Ammon's horn (tissue), 1 donor: ENCODE results near the gene MTRF1L.
"Not testable (repeated sequence)": the region's sequence is repeated elsewhere in the genome, so short reads cannot be mapped to it uniquely, and the experiment has no call there.

Experiments
- DNase-seq: peaks from one replicate; pipeline ENCODE4 v3.0.0-alpha.2; 2016; ENCODE audit warnings: low spot score

The MTRF1L gene

DNA sequence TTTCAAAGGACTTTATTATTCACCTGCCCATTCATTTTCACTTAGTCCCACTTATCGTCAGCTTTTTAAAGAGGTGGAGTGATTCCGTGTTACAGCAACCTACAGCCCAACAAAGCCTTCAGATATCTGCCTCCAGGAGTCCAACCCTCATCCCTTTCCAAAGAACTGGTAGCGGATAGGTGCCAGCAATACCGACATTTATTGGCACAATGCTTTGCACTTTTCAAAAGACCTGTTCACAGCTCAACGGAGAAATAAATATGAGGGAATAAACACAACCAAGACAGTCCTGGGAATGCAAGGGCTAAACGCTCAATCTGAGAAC is 819 bp upstream of the MTRF1L start:
- no peak for DNase-seq

DNA sequence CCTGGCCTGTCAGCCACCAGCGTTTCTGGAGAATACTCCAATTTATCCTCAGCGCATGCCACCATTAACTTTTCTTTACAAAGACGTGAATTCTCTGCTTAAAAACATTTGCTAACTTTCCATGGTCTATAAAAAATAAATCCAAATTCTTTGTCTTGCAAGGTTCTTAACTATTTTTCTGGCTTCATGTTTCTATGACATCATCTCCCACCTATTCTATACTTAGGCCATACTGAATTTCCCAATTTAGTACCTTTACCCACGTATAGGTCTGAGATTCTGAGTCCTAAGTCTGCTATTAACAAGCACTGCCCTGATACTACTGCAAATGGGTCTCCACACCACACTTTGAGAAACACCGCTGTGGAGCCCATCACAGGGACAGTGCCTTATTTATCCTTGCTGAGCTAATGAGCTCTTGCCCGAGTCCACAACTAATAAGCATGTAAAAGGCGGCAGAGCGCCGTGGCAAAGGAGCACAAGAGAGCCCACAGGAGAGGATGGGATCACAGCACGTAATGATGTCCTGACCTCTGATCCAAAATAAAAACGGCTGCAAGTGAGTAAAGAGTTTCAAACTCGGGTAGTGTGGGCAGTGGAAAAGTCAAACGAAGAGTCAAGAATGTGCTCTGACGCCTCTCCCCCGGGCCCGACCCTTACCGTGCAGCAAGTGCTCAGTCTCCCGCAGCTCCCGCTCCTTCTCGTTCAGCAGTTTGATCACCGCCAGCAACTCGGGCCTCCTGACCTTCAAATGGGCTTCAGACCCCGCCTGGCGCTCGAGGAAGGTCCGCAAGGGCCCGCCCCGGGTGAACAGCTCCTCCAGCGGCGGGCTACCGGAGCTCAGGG is 519 bp downstream of the MTRF1L start:
- DNase-seq = peak; percentile 12

DNA sequence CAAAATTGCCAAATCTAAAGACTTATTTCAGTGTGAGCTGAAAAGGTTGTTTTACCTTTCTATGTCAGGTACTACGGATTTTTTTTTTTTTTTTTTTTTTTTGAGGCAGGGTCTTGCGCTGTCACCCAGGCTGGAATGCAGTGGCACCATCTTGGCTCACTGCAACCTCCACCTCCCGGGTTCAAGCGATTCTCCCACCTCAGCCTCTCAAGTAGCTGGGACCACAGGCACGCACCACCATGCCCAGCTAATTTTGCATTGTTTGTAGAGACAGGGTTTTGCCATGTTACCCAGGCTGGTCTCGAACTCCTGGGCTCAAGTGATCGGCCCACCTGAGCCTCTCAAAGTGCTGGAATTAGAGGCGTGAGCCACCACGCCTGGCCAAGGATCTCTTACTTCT is 1.7 kb downstream of the MTRF1L start:
- DNase-seq = not testable (repeated sequence)

DNA sequence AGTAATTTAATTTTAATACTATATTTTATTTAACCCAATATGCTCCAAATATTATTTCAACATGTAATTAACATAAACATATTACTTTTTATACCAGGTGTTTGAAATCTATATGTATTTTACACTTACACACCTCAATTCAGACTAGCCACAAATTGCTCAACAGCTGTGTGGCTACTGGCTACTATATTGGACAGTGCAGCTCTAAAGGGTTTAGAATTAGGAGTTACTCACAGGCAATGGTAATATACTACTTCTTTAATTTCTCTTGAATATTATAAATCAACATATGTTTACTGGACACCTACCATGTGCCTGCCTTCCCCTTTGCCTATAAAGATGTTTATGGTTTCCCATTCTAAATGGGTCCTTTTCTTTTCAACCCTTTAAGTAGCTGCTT is 2.3 kb downstream of the MTRF1L start:
- no peak for DNase-seq

DNA sequence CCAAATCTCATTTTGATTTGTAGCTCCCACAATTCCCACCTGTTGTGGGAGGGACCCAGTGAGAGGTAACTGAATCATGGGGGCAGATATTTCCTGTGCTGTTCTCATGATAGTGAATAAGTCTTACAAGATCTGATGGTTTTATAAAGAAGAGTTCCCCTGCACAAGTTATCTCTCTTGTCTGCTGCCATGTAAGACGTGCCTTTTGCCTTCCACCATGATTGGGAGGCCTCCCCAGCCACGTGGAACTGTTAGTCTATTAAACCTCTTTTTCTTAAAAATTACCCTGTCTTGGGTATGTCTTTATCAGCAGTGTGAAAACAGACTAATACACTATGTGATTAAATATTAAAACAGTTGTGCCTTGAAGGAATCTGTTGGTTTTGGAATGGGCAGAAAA is 3.0 kb downstream of the MTRF1L start:
- not testable (repeated sequence) for DNase-seq

DNA sequence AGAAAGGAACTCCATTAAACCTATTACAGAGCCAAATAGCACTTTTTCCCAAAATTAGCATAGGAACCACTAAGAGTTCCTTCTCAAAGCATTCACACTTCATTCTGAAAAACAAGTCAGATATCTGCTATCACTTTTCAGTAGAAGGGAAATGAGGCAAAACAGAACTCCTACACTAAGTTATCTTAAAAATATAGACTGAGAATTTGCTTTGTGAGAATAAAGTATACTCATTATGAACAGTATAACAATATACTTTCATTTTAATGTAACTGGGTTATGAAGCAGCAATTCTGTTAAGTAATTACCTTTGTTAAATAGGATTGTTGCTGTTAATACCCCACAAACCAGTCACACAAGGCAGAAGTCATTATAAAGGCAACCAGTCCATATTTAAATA is 8.7 kb downstream of the MTRF1L start:
- DNase-seq = no peak

DNA sequence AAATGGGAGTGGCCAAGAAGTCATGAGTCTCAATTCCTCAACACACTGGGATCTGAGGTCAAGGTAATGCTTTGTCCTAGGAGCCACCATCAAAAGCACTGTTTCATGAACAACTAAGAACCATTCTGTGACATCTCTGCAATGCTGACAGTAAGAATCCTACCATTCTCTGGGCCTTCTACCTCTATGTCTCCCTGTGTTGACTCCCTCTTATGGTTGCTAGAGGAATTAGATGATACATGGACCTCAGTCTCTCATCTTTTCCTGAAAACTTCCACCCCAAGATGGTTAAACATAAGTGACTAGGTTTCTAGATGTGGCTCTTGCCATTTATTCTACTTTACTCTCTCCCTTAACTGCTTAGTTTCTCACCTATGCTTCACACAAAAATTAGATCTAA is 9.1 kb downstream of the MTRF1L start:
- DNase-seq = no peak

DNA sequence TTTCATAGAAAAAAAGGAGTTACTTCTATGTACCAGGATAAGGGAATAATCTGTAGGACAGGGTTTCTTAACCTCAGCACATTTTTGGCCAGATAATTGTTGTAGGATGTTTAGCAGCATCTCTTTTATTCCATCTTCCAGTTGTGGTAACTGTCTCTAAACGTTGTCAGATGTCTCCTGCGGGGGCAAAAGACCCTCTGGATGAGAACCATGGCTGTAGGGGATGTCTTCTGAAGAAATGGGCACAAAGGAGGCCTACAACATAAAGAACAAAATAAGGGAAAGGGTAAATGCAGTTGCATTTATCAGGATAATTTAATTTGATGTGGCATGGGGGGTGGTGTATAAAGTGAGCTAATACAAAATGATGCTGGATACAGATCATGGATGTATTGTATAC is 15.5 kb downstream of the MTRF1L start:
- DNase-seq = no peak

DNA sequence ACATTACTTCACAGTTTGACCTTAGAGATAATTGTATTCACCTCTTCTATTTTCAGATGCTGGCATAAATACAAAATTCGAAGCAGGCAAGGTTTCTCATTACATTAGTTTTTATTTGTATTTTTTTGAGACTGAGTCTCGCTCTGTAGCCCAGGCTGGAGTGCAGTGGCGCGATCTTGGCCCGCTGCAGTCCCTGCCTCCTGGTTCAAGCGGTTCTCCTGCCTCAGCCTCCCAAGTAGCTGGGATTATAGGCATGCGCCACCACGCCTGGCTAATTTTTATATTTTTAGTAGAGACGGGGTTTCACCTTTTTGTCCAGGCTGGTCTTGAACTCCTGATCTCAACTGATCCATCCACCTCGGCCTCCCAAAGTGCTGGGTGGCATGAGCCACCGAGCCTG is 17.2 kb downstream of the MTRF1L start:
- DNase-seq = not testable (repeated sequence)

DNA sequence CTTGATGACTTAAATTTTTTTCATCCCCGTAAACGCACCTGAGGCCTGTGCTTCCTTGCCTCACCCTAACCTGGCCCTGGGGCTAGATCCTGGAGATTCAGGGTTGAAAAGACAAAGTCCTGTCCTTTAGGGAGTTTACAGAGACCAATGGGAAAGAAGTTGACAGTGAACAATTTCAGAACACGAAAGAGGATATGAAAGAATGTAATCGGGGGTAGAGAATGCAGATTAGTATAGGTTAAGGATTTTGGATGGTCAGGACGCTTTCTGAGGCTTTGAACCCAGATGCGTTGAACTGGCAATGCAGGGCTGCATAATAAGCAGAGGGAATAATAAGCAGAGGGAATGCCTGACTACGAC is 18.0 kb downstream of the MTRF1L start:
- DNase-seq = no peak

DNA sequence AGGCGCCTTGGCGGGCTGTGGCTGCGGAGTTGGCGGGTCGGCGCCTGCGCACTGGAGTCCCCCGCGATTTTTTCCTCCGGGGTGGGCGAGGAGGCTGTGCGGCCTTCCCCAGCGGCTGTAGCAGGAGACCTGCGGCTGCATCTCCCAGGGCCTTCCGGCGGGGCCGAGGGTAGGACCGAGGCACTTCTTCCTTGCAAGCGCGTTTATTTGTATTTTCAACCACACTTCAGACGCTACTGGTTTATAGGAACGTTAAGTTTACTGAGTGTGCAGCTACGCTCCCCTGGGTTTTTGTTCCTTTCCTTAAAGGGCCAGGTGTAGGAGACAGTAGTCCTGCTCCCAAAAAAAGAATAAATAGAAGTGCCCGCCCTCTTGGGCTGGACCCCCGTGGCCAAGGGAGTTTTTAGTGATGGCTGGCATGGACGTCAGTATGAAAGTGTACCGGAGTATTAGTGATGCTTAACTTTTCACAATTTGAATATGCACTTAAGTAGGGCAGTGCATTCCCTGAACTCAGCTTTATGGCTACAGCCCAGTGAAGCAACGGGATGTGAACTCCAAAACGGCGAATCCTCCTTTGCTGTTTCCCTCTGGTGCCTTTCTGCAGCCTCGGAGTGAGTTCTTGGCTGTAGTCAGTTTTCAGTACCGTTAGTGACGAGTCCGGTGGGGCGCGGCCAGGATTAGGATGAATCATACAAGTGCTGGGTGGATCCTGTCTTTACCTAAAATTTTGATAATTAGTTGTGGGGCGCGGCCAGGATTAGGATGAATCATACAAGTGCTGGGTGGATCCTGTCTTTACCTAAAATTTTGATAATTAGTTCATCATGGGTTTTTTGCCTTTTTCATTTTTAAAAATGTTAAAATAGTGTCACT is 18.6 kb downstream of the MTRF1L start:
- DNase-seq = peak; percentile 62

DNA sequence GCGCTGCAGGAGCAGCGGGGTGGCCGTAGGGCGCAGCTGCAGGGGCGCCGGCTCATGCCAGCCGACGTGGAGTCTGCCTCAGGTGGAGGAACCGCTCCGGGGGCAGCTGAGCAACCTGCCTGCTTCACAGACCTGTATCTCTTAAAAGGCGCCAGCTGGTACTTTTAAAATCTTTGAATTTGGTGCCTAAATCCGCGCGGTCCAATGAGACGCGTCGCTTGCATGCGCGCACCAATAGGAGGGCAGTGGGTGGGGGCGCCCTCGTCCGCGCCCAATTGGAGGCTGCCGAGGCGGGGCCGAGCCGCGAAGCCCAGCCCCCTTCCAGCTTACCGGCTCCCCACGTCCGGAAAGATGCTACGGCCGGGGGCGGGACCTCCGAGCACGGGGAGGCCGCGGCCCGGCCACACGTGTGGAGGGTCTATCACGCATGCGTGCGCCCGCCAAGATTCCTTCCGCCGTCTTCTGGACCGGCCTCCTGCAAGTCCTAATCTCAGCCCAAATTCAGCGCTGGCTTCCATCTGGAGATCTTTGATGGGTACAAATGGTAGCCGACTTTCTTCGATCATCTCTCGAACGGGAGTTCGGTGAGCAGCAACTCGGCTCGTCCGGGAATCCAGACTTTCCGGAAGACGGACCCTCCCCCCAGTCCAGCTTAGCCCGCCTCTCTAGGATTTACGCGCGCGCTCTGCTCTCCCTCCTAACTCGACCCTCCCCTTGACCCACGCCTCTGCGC is 19.4 kb downstream of the MTRF1L start, which contains the start of gene FBXO5:
Gene FBXO5 (minus strand): TSS at position 138 of the 733 bp plus-strand sequence. CDS start 82 bp downstream, at position 56.
- DNase-seq = peak; percentile 98

DNA sequence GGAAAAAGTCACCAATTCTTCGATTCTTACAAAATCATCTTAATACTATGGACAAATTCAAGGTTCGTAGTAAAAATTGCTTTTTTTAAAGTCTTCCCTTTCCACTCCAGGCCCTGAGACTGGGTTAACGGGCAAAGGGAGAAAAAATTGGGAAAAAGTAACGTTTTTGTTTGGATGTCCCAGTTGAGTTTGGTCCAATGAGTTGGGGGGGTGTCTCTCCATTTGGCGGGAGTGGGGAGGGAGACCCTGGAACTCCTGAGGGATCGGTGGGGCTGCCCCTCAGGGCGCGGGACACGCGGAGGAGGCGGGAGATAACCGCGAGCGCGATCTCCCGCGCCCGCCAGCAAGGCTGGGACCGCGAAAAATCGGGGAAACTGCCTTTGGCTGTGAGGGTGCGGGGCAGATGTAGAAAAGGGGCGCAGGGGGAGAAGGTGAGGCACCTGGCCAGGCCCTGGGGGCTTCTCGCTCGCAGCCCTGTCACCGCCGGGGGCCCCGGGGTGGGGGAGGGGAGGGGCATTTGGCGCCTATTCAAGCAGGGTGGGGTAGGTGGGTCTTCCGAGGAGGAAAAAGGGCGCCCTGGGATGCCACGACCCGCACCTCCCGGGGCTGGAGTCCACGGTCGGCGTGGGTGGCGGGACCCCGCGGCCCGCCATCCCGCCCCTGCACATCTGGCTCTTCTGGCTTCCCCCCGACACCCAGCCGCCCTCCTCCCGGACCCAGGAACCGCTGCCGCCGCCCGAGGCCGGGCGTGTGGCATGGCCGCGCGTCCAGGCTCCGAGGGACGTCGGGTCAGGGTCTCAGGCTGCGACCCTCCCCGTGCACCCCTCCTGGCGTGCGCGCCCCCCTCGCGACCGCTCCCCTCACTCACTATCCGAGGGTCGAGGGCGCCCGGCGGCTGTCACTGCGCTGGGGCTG is 20.3 kb downstream of the MTRF1L start:
- no peak for DNase-seq

DNA sequence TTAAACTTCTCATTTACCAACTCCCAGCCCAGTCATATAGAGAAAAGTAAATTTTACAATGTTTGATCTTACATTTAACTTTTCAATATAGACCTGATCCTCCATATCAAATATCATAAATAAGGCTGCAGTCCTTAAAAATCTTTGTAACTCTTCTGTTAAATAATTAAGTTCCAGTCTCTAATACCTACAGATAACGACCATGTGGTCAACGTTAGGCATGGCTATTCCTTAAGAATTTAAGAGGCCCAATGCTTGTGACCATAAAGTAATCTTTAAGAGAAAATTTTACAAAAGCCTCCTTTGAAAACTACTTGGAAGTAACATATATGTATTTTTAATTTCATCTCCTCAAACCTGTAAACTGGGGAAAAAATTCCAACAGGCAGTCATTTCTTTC is 21.3 kb downstream of the MTRF1L start:
- DNase-seq = no peak

DNA sequence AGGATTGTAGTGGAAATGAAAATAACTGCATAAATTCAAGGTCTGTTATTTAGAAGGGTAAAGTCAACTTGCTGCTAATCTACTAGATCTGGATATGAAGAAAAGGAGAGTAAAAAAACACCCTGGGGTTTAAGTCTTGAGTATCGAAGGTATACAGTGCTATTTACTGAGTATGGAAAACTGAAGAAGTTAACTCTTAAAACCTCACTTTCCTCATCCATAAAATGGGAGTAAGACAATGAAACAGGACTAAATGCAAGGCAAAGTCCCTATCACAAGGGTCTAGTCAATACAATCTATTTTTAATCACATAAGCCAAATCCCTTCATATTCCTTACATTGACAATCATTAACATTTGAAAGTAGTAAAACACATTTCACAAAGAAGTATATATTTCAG is 21.9 kb downstream of the MTRF1L start:
- DNase-seq = no peak

DNA sequence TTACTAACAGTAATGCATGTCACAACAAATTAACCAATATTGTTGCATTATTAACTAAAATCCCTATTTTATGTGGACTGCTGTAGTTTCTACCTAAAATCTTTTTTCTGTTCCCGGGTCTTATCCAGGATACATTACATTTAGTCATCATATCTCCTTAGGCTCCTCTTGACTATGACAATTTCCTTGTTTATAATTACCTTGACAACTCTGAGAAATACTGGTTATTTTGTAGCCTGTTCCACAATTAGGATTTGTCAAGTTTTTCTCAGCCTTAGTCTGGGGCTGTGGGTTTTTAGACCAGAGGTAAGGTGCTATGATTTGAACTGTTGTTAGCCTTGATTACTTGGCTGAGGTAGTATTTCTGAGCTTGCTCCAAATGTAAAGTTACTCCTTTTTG is 23.4 kb downstream of the MTRF1L start:
- no peak for DNase-seq

DNA sequence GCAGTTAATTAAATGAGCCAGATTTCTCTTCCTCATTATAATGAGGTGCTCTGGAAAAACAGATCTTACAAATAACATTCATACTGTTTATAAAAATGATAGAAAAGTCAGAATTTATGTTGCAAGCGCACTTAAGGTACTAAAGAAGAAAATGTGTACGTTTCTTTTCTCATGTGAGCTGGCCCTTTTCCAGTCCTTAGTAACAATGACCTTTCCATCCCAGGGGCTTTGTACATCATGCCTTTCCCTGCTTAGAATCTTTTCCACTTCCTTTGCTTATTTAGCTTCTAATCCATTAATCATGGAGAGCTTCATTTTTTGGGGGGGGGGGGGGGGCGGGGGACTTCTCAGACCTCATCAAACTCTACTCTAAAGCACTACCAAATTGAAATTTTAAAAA is 24.5 kb downstream of the MTRF1L start:
- no peak for DNase-seq

DNA sequence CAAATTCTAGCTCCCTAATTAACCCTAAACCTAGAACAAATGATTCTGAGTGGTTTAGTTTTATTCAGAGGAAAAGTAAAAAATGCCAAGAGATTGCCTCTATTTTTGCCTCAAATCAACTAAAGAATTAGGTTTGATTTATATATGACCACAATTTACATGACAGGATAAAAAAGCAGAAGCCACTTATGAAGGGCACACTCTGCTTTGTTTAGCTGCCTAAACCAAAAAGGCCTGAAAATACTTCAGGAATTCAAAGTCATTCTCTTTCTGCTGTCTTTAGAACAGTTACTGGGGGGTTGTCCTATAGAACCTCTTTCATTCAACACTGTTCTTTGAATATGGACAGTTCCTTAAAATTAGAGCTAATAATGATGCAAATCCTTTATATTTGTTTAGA is 25.0 kb downstream of the MTRF1L start:
- no peak for DNase-seq

DNA sequence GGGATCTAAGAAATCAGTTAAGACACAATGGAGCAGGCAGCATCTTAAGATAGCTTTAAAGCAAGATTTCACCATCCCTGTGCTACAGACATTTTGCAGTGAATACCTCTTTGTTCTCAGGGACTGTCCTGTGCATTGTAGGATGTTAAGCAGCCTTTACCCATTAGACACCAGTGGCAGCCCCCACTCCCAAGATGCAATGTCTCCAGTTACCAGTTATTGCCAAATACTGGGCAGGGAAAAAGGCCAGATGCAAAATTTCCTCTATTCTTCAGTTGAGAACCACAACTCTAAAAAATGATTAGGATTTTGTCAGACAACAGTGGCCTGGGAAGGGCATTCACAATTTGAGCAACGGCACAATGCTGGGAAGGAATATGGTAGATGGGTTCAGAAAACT is 25.8 kb downstream of the MTRF1L start:
- DNase-seq = no peak

DNA sequence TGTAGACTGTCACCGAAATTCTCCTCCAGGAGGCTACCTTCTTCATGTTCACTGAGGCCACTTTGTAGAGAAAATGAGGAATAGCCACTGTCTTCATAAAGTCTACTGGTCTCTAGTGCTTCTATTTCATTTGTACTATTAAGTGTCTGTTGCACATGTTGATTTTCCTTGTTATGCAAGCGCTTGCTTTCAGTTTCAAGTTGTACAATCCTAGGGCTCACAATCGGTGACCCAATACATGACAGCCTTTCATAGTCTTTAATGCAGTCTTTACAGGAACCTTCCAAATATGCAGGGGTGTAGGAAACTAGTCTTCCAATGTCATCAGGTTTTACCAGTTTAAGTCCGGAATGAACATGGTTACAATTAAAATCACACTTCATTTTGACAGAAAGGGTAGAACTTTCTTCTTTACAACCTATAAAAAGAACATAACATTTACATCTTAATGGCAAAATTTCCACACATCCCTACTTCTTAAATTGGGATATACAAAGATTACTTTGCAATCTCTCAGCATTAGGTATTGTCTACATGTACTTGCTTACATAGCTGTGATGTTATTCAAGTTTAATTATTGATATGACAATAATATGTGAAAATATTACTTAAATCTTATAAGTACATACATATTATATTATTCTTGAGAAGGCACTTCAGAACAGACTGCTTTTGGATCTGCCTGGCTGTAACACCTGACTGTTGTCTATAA is 27.1 kb downstream of the MTRF1L start:
- DNase-seq = peak; percentile 23

DNA sequence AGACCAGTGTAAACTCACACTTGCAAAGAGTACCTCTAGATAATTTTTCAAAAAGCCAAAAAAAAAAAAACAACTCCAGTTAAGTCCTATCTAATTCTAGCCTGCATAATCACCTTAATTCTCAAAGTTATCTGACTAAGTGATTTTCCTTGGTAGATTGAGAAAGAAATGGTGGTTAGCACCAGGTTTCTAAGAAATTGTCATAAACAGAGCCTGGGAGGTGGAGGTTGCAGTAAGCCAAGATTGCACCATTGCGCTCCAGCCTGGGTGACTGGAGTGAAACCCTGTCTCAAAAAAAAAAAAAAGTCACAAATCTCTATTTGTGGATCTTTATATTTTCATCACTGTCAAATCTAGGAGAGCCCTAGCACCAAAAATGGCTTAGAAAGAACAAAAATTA is 28.6 kb downstream of the MTRF1L start:
- DNase-seq = no peak
